Measurements from ENCODE around the gene SLC16A3.

DNA sequence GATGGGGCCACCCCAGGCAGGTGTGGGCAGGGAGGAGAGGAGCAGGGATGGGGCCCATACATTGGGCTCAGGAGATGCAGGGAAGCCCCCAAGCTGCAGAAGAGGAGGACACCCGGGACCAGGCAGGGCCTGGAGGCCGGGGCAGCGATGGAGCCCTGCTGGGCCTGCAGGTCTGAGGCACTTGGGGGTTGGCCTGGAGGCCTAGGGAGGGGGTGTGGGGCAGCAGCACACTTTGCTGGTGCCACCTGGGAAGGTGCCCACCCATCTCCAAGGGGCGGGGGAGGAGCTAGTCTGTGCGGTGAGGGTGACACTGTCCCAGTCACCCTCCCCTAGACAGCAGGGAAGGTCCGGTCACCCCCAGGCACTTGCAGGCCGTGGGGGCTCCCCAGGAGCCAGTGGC, 9.8 kb upstream of the SLC16A3 start:
- TF ChIP-seq, protein P1, sequence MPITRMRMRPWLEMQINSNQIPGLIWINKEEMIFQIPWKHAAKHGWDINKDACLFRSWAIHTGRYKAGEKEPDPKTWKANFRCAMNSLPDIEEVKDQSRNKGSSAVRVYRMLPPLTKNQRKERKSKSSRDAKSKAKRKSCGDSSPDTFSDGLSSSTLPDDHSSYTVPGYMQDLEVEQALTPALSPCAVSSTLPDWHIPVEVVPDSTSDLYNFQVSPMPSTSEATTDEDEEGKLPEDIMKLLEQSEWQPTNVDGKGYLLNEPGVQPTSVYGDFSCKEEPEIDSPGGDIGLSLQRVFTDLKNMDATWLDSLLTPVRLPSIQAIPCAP (CRISPR knock-in tag; IDR thresholded peaks at IDR 0.05), result no peak
- TF ChIP-seq, protein P2, sequence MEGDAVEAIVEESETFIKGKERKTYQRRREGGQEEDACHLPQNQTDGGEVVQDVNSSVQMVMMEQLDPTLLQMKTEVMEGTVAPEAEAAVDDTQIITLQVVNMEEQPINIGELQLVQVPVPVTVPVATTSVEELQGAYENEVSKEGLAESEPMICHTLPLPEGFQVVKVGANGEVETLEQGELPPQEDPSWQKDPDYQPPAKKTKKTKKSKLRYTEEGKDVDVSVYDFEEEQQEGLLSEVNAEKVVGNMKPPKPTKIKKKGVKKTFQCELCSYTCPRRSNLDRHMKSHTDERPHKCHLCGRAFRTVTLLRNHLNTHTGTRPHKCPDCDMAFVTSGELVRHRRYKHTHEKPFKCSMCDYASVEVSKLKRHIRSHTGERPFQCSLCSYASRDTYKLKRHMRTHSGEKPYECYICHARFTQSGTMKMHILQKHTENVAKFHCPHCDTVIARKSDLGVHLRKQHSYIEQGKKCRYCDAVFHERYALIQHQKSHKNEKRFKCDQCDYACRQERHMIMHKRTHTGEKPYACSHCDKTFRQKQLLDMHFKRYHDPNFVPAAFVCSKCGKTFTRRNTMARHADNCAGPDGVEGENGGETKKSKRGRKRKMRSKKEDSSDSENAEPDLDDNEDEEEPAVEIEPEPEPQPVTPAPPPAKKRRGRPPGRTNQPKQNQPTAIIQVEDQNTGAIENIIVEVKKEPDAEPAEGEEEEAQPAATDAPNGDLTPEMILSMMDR (IDR thresholded peaks at IDR 0.05), result no peak
- TF ChIP-seq, protein P3, sequence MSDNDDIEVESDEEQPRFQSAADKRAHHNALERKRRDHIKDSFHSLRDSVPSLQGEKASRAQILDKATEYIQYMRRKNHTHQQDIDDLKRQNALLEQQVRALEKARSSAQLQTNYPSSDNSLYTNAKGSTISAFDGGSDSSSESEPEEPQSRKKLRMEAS (CRISPR knock-in tag; IDR thresholded peaks at IDR 0.05), result no peak
- TF ChIP-seq, protein P4, sequence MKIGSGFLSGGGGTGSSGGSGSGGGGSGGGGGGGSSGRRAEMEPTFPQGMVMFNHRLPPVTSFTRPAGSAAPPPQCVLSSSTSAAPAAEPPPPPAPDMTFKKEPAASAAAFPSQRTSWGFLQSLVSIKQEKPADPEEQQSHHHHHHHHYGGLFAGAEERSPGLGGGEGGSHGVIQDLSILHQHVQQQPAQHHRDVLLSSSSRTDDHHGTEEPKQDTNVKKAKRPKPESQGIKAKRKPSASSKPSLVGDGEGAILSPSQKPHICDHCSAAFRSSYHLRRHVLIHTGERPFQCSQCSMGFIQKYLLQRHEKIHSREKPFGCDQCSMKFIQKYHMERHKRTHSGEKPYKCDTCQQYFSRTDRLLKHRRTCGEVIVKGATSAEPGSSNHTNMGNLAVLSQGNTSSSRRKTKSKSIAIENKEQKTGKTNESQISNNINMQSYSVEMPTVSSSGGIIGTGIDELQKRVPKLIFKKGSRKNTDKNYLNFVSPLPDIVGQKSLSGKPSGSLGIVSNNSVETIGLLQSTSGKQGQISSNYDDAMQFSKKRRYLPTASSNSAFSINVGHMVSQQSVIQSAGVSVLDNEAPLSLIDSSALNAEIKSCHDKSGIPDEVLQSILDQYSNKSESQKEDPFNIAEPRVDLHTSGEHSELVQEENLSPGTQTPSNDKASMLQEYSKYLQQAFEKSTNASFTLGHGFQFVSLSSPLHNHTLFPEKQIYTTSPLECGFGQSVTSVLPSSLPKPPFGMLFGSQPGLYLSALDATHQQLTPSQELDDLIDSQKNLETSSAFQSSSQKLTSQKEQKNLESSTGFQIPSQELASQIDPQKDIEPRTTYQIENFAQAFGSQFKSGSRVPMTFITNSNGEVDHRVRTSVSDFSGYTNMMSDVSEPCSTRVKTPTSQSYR (CRISPR knock-in tag; IDR thresholded peaks at IDR 0.05), result no peak
- TF ChIP-seq, protein P5, sequence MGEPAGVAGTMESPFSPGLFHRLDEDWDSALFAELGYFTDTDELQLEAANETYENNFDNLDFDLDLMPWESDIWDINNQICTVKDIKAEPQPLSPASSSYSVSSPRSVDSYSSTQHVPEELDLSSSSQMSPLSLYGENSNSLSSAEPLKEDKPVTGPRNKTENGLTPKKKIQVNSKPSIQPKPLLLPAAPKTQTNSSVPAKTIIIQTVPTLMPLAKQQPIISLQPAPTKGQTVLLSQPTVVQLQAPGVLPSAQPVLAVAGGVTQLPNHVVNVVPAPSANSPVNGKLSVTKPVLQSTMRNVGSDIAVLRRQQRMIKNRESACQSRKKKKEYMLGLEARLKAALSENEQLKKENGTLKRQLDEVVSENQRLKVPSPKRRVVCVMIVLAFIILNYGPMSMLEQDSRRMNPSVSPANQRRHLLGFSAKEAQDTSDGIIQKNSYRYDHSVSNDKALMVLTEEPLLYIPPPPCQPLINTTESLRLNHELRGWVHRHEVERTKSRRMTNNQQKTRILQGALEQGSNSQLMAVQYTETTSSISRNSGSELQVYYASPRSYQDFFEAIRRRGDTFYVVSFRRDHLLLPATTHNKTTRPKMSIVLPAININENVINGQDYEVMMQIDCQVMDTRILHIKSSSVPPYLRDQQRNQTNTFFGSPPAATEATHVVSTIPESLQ (CRISPR knock-in tag; IDR thresholded peaks at IDR 0.05), result no peak
- TF ChIP-seq ZNF423 (CRISPR knock-in tag; IDR thresholded peaks at IDR 0.05) (no peak), NR3C1 (CRISPR knock-in tag; conservative IDR thresholded peaks at IDR 0.05; ENCODE audit: low read depth) (no peak), NR1H2 (CRISPR knock-in tag; IDR thresholded peaks at IDR 0.05) (no peak), CREB1 (CRISPR knock-in tag; IDR thresholded peaks at IDR 0.05) (no peak)
- TF ChIP-seq, protein P6, sequence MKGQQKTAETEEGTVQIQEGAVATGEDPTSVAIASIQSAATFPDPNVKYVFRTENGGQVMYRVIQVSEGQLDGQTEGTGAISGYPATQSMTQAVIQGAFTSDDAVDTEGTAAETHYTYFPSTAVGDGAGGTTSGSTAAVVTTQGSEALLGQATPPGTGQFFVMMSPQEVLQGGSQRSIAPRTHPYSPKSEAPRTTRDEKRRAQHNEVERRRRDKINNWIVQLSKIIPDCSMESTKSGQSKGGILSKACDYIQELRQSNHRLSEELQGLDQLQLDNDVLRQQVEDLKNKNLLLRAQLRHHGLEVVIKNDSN (CRISPR knock-in tag; IDR thresholded peaks at IDR 0.05), result no peak

All from WTC11 (cell line).